CD4-positive, CD25-positive, alpha-beta regulatory T cell (primary cell): ENCODE data around the gene SELENOS. TPM values are rescaled to one million over a fixed set of nuclear protein-coding genes. Genes with fewer than 3 reads are reported as not detected.
"Not testable (repeated sequence)": the region's sequence is repeated elsewhere in the genome, so short reads cannot be mapped to it uniquely, and the experiment has no call there.

Source experiments
- ATAC-seq, 2 donors: fragments of 150-1000 bp; cut with Tn5 transposase; one replicate each; pipeline ENCODE4 v1.10.0; 2021; ENCODE audit warnings: low read depth in 2 of 2, moderate number of reproducible peaks in 2 of 2, moderate library complexity in 1 of 2
- DNase-seq, 3 donors: peaks; one replicate each; pipeline versions ENCODE4 v3.0.0 to v3.0.0-alpha.2; 2012 to 2022; ENCODE audit warnings: mixed read lengths in 1 of 3
- H3K27ac ChIP-seq: one replicate; pipeline ENCODE4 v1.7.0; 2013; ENCODE audit warnings: mild to moderate bottlenecking, low read length; ENCODE audit not compliant: insufficient read depth, poor library complexity, severe bottlenecking
- H3K27me3 ChIP-seq: one replicate; pipeline ENCODE4 v1.7.0; 2013; ENCODE audit warnings: low read length; ENCODE audit not compliant: control insufficient read depth, insufficient read depth
- H3K36me3 ChIP-seq: one replicate; pipeline ENCODE4 v1.7.0; 2013; ENCODE audit warnings: mild to moderate bottlenecking, low read length, moderate library complexity; ENCODE audit not compliant: control insufficient read depth, insufficient read depth
- H3K4me1 ChIP-seq: 2 replicates; pipeline ENCODE4 v1.7.0; 2013; ENCODE audit warnings: mild to moderate bottlenecking, low read length; ENCODE audit not compliant: insufficient read depth, control insufficient read depth, poor library complexity, severe bottlenecking
- H3K4me3 ChIP-seq: one replicate; pipeline ENCODE4 v1.7.0; 2013; ENCODE audit warnings: low read depth, mild to moderate bottlenecking, low read length, moderate library complexity
- H3K9me3 ChIP-seq, 2 experiments: 1 replicate in 1 of 2; 2 replicates in 1 of 2; pipeline ENCODE4 v1.7.0; 2013; ENCODE audit warnings: low read length in 2 of 2, mild to moderate bottlenecking in 1 of 2, moderate library complexity in 1 of 2; ENCODE audit not compliant: control insufficient read depth in 2 of 2
- H3K27ac Mint-ChIP-seq, 3 donors: one replicate each; pipeline ENCODE4 v1.8.0; 2020 to 2022; ENCODE audit warnings: mild to moderate bottlenecking in 3 of 3, mixed read lengths in 3 of 3, moderate library complexity in 2 of 3
- H3K27me3 Mint-ChIP-seq: one replicate; pipeline ENCODE4 v1.8.0; 2022; ENCODE audit warnings: mild to moderate bottlenecking, mixed read lengths
- H3K36me3 Mint-ChIP-seq: one replicate; pipeline ENCODE4 v1.8.0; 2020; ENCODE audit warnings: mixed read lengths
- H3K4me1 Mint-ChIP-seq, 4 donors: one replicate each; pipeline ENCODE4 v1.8.0; 2020 to 2022; ENCODE audit warnings: mixed read lengths in 4 of 4, mild to moderate bottlenecking in 1 of 4
- H3K4me3 Mint-ChIP-seq, 4 donors: one replicate each; pipeline ENCODE4 v1.8.0; 2020 to 2022; ENCODE audit warnings: mild to moderate bottlenecking in 4 of 4, mixed read lengths in 4 of 4, moderate library complexity in 3 of 4
- H3K9me3 Mint-ChIP-seq, 7 donors: one replicate each; pipeline ENCODE4 v1.8.0; 2020 to 2022; ENCODE audit warnings: mixed read lengths in 7 of 7, mild to moderate bottlenecking in 3 of 7, moderate library complexity in 2 of 7
- polyA plus RNA-seq, 4 donors: library from polyadenylated mRNA; unstranded; fragments of 300-500 nt; fragmentation: Illumina TruSeq; gene quantifications; one replicate each; pipeline ENCODE4 v1.2.3, GENCODE V29; 2021
- total RNA-seq: library from RNA; stranded (reverse); gene quantifications from one replicate; pipeline ENCODE4 v1.2.3, GENCODE V29; 2022

Gene SELENOS
- total and polyA plus RNA-seq, 5 donors from 2014 or later, result 32.3 to 72.5 (median 59.0) TPM

DNA sequence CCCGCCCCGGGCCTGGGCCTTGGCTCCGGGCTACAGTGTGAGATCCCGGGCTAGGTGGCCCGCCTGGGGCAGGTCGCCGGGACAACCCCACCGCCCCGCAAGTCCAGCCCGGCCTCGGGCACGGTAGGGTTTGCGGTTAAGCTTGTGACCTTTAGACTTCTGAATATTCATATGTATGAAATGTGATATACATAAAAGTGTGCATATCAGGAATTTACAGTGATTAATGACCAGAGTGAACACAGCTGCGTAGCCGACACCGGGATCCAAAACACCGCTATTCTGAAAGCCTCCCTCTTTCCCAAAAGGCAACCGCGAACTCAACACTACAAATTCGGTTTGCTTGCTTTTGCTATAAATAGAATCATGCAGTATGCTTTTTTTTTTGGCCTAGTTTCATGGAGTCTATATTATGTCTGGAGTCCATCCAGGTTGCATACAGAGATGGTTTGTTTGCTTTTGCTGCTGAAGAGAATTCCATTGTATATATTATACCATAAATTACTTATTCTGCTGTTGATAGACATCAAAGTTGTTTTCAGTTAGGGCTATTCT, 18.4 kb upstream of the SELENOS start:
- Mint-ChIP-seq H3K4me1 (peaks cover 23 to 52% (median 34%) of the 10 kb centered on the region in 4 donors), H3K27ac (peak overlapping the region; percentile 82 to 98 (median 96))
- DNase-seq, result no peak

DNA sequence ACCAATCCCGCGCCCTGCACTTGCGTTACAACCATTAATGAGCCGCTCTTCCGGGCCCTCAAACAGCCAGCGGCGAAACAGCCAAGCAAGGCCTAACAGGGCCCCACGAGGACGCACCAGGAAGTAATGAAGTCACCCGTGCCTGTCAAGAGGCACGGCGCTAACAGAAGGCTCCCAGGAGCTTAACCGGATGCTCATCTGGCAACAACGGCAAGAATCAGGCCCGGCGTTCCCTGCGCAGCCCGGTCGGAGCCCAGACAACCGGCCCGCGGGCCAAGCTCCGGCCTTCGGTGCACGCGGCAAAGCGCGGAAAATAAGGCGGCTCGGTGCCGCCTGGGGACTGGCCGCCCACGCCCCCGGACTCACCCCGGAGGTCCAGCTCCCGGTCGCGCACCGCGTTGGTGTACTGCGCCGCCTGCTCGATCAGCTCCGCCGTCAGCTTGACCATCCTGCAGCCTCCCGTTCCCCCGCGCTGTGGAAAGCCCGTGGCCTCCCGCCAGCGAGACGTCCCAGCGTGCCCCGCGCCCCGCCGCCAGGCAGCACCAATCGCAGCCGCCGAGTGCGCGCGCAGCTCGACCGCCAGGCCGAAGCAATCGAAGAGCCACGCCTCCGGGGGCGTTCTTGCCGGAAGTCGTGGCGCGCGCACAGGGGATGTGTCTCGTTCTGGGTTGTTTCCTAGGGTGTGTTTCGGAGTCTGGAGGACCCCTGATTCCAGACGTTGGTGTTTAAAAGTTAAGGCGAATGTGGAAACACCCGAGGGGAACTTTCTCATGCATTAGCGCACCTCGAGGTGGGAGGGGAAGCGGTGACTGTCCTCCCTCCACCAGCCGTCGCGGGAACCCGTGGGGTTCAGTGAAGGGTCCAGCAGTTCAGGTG, 17.7 kb upstream of the SELENOS start, which contains the start of gene SNRPA1:
TSS of gene SNRPA1 (minus strand) at position 518 of the 876 bp plus-strand sequence. CDS start at position 448, 70 bp downstream.
- Histone ChIP-seq H3K9me3 (no peaks in the 10 kb centered on the region), H3K4me1 (peaks cover 38% of the 10 kb centered on the region), H3K4me3 (peak within 1 kb of the TSS; percentile 98), H3K27ac (peak within 1 kb of the TSS; percentile 97), H3K27me3 (no peaks in the 10 kb centered on the region), H3K36me3 (peaks cover 10% of the 10 kb centered on the region)
- H3K4me3 Mint-ChIP-seq, result peak within 1 kb of the TSS; percentile 94 to 99 (median 96)
- H3K36me3 Mint-ChIP-seq, result peaks cover 12% of the 10 kb centered on the region
- H3K9me3 Mint-ChIP-seq, result peaks cover 0 to 4% (median 0%) of the 10 kb centered on the region in 7 donors
- H3K4me1 Mint-ChIP-seq, result peaks cover 27 to 56% (median 40%) of the 10 kb centered on the region in 4 donors
- ATAC-seq (peak; percentile 83), DNase-seq (peak; percentile 96 to 97 (median 97))
- no peaks in the 10 kb centered on the region for H3K27me3 Mint-ChIP-seq
- H3K27ac Mint-ChIP-seq, result peak within 1 kb of the TSS; percentile 92 to 98 (median 98)

More for the DNA sequence above, 18.4 kb upstream of the SELENOS start:
- Histone ChIP-seq H3K4me3 (peak overlapping the region; percentile 89), H3K36me3 (peaks cover 10% of the 10 kb centered on the region), H3K4me1 (peaks cover 38% of the 10 kb centered on the region), H3K27ac (peak overlapping the region; percentile 97), H3K9me3 (no peaks in the 10 kb centered on the region), H3K27me3 (no peaks in the 10 kb centered on the region)
- peaks cover 7% of the 10 kb centered on the region for H3K36me3 Mint-ChIP-seq
- H3K4me3 Mint-ChIP-seq, result peak overlapping the region; percentile 94 to 99 (median 96)
- no peaks in the 10 kb centered on the region for H3K27me3 Mint-ChIP-seq
- no peak for ATAC-seq
- peaks cover 0 to 4% (median 0%) of the 10 kb centered on the region in 7 donors for H3K9me3 Mint-ChIP-seq

DNA sequence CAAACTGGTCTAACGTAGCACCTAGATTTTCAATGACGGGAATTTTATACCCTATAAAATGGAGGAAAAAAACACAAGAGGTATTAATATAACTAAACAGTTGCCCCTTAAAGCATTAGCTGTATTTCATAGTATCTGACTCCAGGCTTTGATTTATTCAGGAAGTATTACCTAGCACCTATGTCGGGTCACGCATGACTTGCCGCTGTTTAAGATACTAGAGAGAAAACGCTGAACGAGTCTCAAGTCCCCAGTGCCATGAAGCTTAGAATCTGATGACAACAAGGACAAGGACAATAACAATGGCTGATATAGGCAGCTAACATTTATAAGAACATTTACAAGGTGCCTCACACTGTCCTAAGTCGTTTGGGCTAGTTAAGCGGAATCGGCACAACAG, 15.8 kb upstream of the SELENOS start:
- H3K4me1 Mint-ChIP-seq, result peaks cover 32 to 70% (median 46%) of the 10 kb centered on the region in 4 donors
- no peak for DNase-seq

DNA sequence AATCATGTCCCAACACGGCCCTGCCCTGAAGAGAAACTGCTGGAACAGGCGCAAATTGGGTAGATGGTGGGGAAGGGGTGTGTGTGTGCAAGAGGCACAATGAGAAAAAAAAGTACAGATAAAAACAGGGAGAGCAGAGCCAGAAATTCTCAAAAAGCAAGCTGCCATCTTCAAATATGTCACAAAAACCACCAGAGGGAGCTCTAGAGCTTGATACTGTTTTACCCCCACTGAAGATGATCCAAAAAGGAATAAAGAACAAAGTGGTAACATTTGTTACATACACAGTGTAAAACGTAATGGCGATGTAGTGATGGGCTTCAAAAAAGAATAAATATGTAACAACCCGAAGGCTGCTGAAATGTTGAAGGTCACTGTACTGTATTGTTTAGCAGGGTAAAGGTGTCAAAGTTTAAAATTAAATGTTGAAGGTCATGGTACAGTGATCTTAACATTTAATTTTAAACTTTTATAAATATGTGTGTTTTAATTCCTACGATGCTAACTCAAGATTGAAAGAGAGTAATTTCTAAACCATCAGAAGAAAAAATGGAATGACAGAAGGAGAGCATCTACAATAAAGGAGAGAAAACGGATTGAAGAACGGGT, 11.7 kb upstream of the SELENOS start:
- Mint-ChIP-seq H3K27me3 (no peaks in the 10 kb centered on the region), H3K36me3 (peaks cover 46% of the 10 kb centered on the region), H3K4me3 (peak overlapping the region in 3 of 4 donors; percentile 34 to 62 (median 42)), H3K4me1 (peaks cover 26 to 59% (median 48%) of the 10 kb centered on the region in 4 donors), H3K9me3 (peaks cover 0 to under 1% (median 0%) of the 10 kb centered on the region in 7 donors), H3K27ac (peak overlapping the region; percentile 76 to 86 (median 82))
- H3K4me3 ChIP-seq, result no peak overlapping the region
- peaks cover 31% of the 10 kb centered on the region for H3K4me1 ChIP-seq
- no peaks in the 10 kb centered on the region for H3K9me3 ChIP-seq
- ATAC-seq, result no peak
- H3K27ac ChIP-seq, result peak overlapping the region; percentile 39
- no peaks in the 10 kb centered on the region for H3K27me3 ChIP-seq
- H3K36me3 ChIP-seq, result peaks cover 54% of the 10 kb centered on the region
- peak; percentile 14 to 72 (median 63) for DNase-seq

More for the DNA sequence above, 15.8 kb upstream of the SELENOS start:
- peak overlapping the region in 2 of 3 donors; percentile 98 for H3K27ac Mint-ChIP-seq
- H3K9me3 Mint-ChIP-seq, result peaks cover 0 to 4% (median 0%) of the 10 kb centered on the region in 7 donors
- peak overlapping the region; percentile 94 to 99 (median 96) for H3K4me3 Mint-ChIP-seq
- Histone ChIP-seq H3K4me3 (peak overlapping the region; percentile 98), H3K27me3 (no peaks in the 10 kb centered on the region), H3K27ac (peak overlapping the region; percentile 97), H3K9me3 (no peaks in the 10 kb centered on the region), H3K4me1 (peaks cover 46% of the 10 kb centered on the region), H3K36me3 (peaks cover 21% of the 10 kb centered on the region)
- no peak for ATAC-seq
- peaks cover 24% of the 10 kb centered on the region for H3K36me3 Mint-ChIP-seq
- no peaks in the 10 kb centered on the region for H3K27me3 Mint-ChIP-seq

DNA sequence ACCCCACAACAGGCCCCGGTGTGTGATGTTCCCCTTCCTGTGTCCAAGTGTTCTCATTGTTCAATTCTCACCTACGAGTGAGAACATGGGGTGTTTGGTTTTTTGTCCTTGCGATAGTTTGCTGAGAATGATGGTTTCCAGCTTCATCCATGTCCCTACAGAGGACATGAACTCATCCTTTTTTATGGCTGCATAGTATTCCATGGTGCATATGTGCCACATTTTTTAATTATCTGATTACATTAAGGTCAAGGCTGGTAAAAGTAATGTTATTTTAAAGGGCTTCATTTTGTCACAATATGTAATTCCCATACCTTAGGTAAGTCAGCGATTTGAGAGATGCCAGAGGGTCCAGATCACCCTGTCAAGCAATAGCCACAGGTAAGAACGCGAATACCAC, 10.1 kb upstream of the SELENOS start:
- peaks cover 15 to 48% (median 35%) of the 10 kb centered on the region in 4 donors for H3K4me1 Mint-ChIP-seq
- not testable (repeated sequence) for ATAC-seq, H3K9me3 ChIP-seq, H3K27ac ChIP-seq, H3K27me3 ChIP-seq, H3K9me3 Mint-ChIP-seq, DNase-seq, H3K27me3 Mint-ChIP-seq, H3K4me3 ChIP-seq
- H3K4me3 Mint-ChIP-seq, result peak overlapping the region in 1 of 4 donors; percentile 33
- peaks cover 55% of the 10 kb centered on the region for H3K36me3 Mint-ChIP-seq
- peak overlapping the region in 2 of 3 donors; percentile 35 to 69 for H3K27ac Mint-ChIP-seq
- peaks cover 15% of the 10 kb centered on the region for H3K4me1 ChIP-seq
- peaks cover 70% of the 10 kb centered on the region for H3K36me3 ChIP-seq

DNA sequence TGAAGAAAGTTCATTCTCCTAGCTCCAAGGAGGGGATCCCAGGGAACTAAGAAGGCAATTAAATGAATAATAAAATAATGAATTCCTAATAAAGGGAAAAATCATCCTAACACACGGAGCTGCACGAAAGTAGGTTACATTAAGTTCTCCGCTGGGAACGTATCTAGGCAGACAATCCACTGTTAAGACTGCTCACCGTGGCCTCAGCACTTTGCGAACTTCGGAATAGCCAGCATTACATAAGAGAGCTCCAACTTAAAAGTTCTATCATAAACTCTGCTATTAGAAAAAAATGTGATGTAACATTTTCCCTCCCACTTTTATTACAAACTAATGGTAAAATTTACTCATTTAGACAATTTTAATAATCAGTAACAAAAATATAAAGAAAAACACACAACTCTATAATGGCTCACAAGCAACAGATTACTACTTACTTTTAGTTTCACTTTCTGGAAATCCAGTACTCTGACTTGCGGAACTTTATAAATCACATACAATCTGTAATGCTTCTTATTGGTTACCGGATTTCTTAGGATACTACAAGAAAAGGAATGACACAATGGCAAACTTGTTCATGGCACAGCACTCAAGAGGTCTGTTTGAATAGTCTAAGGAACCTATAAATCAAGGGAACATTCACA, 9.3 kb upstream of the SELENOS start:
- no peak overlapping the region for H3K4me3 ChIP-seq
- H3K27ac Mint-ChIP-seq, result peak overlapping the region in 2 of 3 donors; percentile 13 to 43
- H3K9me3 Mint-ChIP-seq, result no peaks in the 10 kb centered on the region
- peaks cover 73% of the 10 kb centered on the region for H3K36me3 ChIP-seq
- DNase-seq (no peak), ATAC-seq (no peak)
- H3K9me3 ChIP-seq, result no peaks in the 10 kb centered on the region
- H3K27me3 Mint-ChIP-seq, result no peaks in the 10 kb centered on the region
- no peaks in the 10 kb centered on the region for H3K27me3 ChIP-seq
- H3K27ac ChIP-seq, result peak overlapping the region; percentile 2
- H3K4me1 ChIP-seq, result peaks cover 8% of the 10 kb centered on the region
- H3K4me3 Mint-ChIP-seq, result peak overlapping the region in 2 of 4 donors; percentile 4 to 29
- peaks cover 11 to 40% (median 31%) of the 10 kb centered on the region in 4 donors for H3K4me1 Mint-ChIP-seq
- peaks cover 58% of the 10 kb centered on the region for H3K36me3 Mint-ChIP-seq

DNA sequence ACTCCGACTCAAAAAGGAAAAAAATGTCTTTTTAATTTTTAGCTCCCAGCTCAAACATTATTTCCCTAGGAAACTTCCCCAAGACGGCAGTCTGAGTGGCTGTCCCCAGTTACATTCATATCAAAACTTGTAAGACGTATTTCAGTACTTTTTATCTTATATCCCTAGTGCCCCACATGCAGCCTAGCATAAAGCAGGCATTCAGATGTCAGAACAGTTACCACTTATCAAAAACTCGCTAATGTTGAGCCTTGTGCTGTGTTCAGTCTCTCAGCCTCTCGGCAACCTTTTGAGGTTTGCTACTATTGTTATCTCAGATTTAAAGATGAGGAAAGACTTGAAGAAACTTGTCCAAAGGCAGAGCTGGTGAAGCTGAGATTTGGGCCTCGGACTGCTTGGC, 6.6 kb upstream of the SELENOS start:
- Histone ChIP-seq H3K27ac (no peak overlapping the region), H3K27me3 (no peaks in the 10 kb centered on the region), H3K36me3 (peaks cover 75% of the 10 kb centered on the region), H3K9me3 (no peaks in the 10 kb centered on the region), H3K4me1 (peaks cover 6% of the 10 kb centered on the region), H3K4me3 (no peak overlapping the region)
- peaks cover 5 to 30% (median 16%) of the 10 kb centered on the region in 4 donors for H3K4me1 Mint-ChIP-seq
- H3K4me3 Mint-ChIP-seq, result peak overlapping the region in 1 of 4 donors; percentile 63
- no peak overlapping the region for H3K27ac Mint-ChIP-seq
- DNase-seq (no peak), ATAC-seq (no peak)
- no peaks in the 10 kb centered on the region for H3K9me3 Mint-ChIP-seq
- H3K27me3 Mint-ChIP-seq, result no peaks in the 10 kb centered on the region
- peaks cover 57% of the 10 kb centered on the region for H3K36me3 Mint-ChIP-seq
